Measurements from ENCODE around the gene RAD23B. TPM values are rescaled to one million over a fixed set of nuclear protein-coding genes. Genes with fewer than 3 reads are reported as not detected.

Gene RAD23B
- total and polyA plus RNA-seq, 8 donors, result 19.5 to 81.2 (median 65.3) TPM

- FAIRE-seq (no peak), DNase-seq (no peak), ATAC-seq (no peak)
- peaks cover 0 to 16% (median 15%) of the 10 kb centered on the region in 3 donors for H3K36me3 ChIP-seq
- WGBS, 2 donors, result 98% methylated on average over 3 of the region's 3 CpGs
- TF ChIP-seq, protein P1, sequence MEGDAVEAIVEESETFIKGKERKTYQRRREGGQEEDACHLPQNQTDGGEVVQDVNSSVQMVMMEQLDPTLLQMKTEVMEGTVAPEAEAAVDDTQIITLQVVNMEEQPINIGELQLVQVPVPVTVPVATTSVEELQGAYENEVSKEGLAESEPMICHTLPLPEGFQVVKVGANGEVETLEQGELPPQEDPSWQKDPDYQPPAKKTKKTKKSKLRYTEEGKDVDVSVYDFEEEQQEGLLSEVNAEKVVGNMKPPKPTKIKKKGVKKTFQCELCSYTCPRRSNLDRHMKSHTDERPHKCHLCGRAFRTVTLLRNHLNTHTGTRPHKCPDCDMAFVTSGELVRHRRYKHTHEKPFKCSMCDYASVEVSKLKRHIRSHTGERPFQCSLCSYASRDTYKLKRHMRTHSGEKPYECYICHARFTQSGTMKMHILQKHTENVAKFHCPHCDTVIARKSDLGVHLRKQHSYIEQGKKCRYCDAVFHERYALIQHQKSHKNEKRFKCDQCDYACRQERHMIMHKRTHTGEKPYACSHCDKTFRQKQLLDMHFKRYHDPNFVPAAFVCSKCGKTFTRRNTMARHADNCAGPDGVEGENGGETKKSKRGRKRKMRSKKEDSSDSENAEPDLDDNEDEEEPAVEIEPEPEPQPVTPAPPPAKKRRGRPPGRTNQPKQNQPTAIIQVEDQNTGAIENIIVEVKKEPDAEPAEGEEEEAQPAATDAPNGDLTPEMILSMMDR (IDR thresholded peaks at IDR 0.05), result no peak
- intact Hi-C loops (cut with DNase I), result no loop called here
- no peaks in the 10 kb centered on the region for H3K27me3 ChIP-seq
- no peak overlapping the region for H3K27ac ChIP-seq
- peaks cover 0 to 10% (median 0%) of the 10 kb centered on the region in 3 donors for H3K4me1 ChIP-seq
- H3K9me3 ChIP-seq, result no peaks in the 10 kb centered on the region
- no peak overlapping the region for H3K4me3 ChIP-seq
Observed at GRCh38 chr9:107335331-107335730, 52.3 kb downstream of the RAD23B start.

DNA sequence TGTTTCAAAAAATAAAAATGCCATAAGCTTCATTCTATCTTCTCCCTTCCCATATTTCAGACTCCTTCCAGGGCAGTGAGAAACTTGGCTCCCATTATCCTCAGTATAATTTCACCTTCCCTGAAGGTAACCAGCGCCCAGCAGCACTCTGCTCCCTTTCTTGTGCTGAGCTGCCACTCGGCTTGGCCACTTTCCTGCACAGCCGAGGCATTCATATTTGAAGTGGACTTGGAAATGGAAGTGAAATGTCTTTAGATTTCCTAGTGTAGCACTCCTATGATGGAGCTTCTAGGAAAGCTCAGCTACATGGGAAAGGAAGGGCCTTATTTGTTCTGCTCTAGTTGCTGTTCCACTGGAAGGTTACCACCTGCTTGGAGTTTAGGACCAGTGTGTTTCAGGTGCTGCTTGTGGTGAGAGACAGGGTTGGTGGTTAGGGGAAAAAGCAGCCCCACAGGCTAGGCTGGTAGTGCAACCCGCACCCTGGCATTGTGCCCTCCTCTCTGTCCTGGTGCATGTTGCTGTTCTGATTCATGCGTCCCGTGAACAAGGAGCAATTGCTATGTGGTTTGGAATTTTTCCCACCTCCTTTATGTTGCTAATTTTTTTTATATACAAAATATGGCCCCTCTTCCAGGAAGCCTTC lies 53.8 kb downstream of the RAD23B start:
- TF ChIP-seq, protein P1 (IDR thresholded peaks at IDR 0.05), result no peak
- H3K27me3 ChIP-seq, result no peaks in the 10 kb centered on the region
- no peak overlapping the region for H3K27ac ChIP-seq
- no peak overlapping the region for H3K4me3 ChIP-seq
- ATAC-seq (peak in 3 of 4 donors; percentile 25 to 54 (median 53)), FAIRE-seq (no peak), DNase-seq (peak in 1 of 6 donors; percentile 60)
- peaks cover 0 to 11% (median 10%) of the 10 kb centered on the region in 3 donors for H3K36me3 ChIP-seq
- peaks cover 0 to 15% (median 0%) of the 10 kb centered on the region in 3 donors for H3K4me1 ChIP-seq
- 47 to 55% methylated on average over 6 of the region's 6 CpGs for WGBS, 2 donors
- intact Hi-C loops (cut with DNase I), result no loop called here
- no peaks in the 10 kb centered on the region for H3K9me3 ChIP-seq

- 77 to 81% methylated on average over 16 of the region's 16 CpGs for WGBS, 2 donors
- TF ChIP-seq, protein P1 (IDR thresholded peaks at IDR 0.05), result no peak
- intact Hi-C loops (cut with DNase I), result no loop called here
- no peak overlapping the region for H3K4me3 ChIP-seq
- no peak for FAIRE-seq
- no peaks in the 10 kb centered on the region for H3K27me3 ChIP-seq
- no peak for ATAC-seq
- peaks cover 0 to 15% (median 0%) of the 10 kb centered on the region in 3 donors for H3K4me1 ChIP-seq
- no peak for DNase-seq
- no peaks in the 10 kb centered on the region for H3K9me3 ChIP-seq
- H3K36me3 ChIP-seq, result peaks cover 0 to 9% (median 6%) of the 10 kb centered on the region in 3 donors
- no peak overlapping the region for H3K27ac ChIP-seq
Observed at GRCh38 chr9:107337676-107338590, 54.9 kb downstream of the RAD23B start.

GRCh38 chr9:107338911-107339659 lies 56.0 kb downstream of the RAD23B start:
- FAIRE-seq, result no peak
- no peak overlapping the region for H3K27ac ChIP-seq

More at GRCh38 chr9:107338911-107339659, 56.0 kb downstream of the RAD23B start:
- peaks cover 0 to 15% (median 0%) of the 10 kb centered on the region in 3 donors for H3K4me1 ChIP-seq
- DNase-seq, result no peak
- intact Hi-C loops (cut with DNase I), result no loop called here
- no peaks in the 10 kb centered on the region for H3K27me3 ChIP-seq
- peaks cover 0 to 6% (median 0%) of the 10 kb centered on the region in 3 donors for H3K36me3 ChIP-seq
- ATAC-seq, result no peak
- no peak overlapping the region for H3K4me3 ChIP-seq
- TF ChIP-seq, protein P1 (IDR thresholded peaks at IDR 0.05), result no peak
- H3K9me3 ChIP-seq, result no peaks in the 10 kb centered on the region
- 89 to 94% methylated on average over 7 of the region's 7 CpGs for WGBS, 2 donors

Data from pancreas (tissue), 10 donors.